NB4 (cell line): ENCODE results near the gene ZNF444.
"Not testable (repeated sequence)": the region's sequence is repeated elsewhere in the genome, so short reads cannot be mapped to it uniquely, and the experiment has no call there.

ENCODE experiments used
- DNase-seq: peaks from one replicate; pipeline ENCODE4 v3.0.0; 2010; ENCODE audit warnings: low read depth
- H3K4me3 ChIP-seq: one replicate; pipeline ENCODE4 v1.5.1; 2011; ENCODE audit warnings: mild to moderate bottlenecking, low read depth, low read length, moderate library complexity
- MYC ChIP-seq: IDR thresholded peaks from 2 replicates; pipeline ENCODE4 v1.6.1; 2011; ENCODE audit warnings: low read depth, low read length
- POLR2A ChIP-seq: IDR thresholded peaks from 2 replicates; pipeline ENCODE4 v1.6.1; 2011; ENCODE audit warnings: mild to moderate bottlenecking; ENCODE audit not compliant: insufficient read length; ENCODE audit errors: extremely low read depth
- TF ChIP-seq, protein P1 (sequence below): IDR thresholded peaks from 2 replicates; pipeline ENCODE4 v1.6.1; 2011; ENCODE audit warnings: low read depth, low read length
- TF ChIP-seq, protein P2 (sequence below): IDR thresholded peaks from one replicate; pipeline ENCODE4 v1.5.1; 2012; ENCODE audit warnings: low read depth, low read length

ZNF444 gene

DNA sequence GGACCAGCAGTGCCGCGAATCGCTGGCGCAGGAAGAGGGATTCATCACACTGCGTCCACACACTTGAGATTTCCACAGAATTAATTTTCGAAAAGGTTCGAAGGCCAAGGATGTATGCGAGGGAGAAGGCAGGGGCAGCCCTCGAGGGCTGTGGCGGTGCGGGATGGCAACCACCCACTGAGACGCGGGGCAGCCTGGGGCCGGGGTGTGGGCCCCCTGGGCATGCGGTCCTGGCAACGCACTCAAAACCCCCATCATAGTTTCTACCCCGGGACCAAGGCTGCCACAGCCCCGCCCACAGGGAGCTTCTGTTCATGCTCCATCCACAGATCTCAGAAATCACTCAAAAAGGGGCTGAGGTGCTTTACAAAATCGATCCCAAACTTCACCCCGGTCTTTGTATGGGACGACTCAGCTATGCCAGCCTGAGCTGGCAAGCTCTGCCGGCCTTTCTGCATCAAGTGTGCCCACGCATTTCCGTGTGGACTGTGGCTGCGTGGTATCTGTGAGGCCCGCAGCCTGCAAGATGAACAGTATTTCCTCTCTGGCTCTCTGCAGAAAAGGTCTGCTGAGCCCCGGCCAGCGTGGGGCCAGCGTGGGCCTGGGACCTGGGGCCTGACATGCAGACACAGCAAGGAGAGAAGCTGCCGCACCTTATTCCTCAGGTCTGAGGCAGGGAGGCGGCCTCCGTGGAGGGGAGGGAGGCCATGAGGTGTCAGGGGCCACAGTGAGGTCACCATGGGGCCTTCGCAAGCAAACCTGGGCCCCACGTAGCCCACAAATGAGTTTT is 39.1 kb upstream of the ZNF444 start:
- no peak for DNase-seq
- H3K4me3 ChIP-seq: no peak overlapping the region
- no peak for TF ChIP-seq MYC
- TF ChIP-seq, protein P1, sequence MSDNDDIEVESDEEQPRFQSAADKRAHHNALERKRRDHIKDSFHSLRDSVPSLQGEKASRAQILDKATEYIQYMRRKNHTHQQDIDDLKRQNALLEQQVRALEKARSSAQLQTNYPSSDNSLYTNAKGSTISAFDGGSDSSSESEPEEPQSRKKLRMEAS: no peak
- TF ChIP-seq, protein P2, sequence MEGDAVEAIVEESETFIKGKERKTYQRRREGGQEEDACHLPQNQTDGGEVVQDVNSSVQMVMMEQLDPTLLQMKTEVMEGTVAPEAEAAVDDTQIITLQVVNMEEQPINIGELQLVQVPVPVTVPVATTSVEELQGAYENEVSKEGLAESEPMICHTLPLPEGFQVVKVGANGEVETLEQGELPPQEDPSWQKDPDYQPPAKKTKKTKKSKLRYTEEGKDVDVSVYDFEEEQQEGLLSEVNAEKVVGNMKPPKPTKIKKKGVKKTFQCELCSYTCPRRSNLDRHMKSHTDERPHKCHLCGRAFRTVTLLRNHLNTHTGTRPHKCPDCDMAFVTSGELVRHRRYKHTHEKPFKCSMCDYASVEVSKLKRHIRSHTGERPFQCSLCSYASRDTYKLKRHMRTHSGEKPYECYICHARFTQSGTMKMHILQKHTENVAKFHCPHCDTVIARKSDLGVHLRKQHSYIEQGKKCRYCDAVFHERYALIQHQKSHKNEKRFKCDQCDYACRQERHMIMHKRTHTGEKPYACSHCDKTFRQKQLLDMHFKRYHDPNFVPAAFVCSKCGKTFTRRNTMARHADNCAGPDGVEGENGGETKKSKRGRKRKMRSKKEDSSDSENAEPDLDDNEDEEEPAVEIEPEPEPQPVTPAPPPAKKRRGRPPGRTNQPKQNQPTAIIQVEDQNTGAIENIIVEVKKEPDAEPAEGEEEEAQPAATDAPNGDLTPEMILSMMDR: no peak
- no peak for TF ChIP-seq POLR2A

DNA sequence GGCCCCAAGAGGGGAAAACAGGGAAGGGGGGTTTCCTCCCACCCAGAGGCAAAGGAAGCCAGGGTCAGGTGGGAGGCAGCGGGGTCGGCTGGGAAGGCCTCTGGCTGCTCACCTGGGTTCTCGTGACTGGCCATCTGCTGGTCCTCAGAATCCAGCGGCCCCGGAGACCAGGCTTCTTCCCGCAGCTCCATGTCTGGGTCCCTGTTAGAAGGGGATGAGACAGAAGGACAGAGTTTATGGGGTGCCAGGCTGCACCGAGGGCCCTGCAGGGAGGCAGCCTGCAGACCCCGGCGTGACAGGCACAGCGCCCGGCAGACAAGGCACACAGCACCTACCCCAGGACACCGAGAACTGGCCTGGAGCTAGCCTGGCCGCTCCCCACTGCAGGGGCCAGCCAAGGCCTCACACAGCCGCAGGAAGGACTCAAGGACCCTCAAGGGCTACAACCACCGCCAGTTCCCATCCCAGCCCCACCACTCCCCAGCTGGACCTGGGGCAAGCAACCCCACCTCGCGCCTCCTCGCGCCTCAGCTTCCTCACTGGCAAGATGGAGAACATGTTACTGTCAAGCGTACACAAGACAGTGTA is 38.0 kb upstream of the ZNF444 start:
- DNase-seq: no peak
- TF ChIP-seq MYC (no peak), POLR2A (no peak)
- TF ChIP-seq, protein P2: no peak
- TF ChIP-seq, protein P1: no peak
- no peak overlapping the region for H3K4me3 ChIP-seq

DNA sequence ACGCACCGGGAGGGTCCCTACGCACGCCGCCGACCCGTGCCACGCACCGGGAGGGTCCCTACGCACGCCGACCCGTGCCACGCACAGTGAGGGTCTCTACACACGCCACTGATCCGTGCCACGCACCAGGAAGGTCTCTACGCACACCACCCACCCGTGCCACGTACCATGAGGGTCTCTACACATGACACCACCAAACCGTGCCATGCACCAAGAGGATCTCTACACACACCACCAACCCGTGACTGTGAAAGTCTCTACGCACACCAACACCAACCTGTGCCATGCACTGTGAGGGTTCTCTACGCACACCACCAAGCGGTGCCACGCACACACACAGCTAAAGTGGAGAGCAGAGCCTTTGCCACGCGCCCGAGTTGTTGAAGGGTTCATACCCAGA is 36.7 kb upstream of the ZNF444 start:
- no peak overlapping the region for H3K4me3 ChIP-seq
- DNase-seq: no peak
- TF ChIP-seq POLR2A (no peak), MYC (no peak)
- TF ChIP-seq, protein P2: no peak
- TF ChIP-seq, protein P1: no peak

DNA sequence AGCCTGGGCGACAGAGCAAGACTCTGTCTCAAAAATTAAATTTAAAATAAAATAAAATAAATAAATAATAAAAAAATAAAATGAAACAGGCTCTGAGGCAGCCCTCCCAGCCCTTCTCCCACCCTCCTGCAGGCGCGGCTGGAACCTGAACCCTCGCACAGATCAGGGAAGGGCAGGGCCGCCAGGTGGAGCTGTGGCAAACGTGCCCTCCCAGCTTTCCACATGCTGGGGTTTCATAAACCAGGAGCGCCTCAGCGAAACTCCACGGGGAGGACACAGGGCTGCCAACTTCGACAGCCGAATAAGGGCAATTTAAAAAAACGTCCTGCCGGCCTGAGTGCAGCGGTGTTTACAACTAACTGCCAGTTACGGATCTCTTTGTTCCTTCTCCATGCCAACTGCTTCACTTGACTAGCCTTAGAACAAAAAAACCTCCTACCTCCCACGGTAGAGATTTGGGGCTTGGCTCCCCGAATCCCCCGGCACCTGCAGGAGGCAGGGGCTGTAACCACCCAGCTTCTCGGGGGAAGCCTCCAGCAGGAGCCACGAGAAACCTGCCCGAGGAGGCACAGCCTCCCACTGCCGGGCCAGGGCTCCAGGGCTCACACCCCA is 35.9 kb upstream of the ZNF444 start:
- no peak overlapping the region for H3K4me3 ChIP-seq
- TF ChIP-seq, protein P1: peak; percentile 14; the same call in 1 of the 2 replicates
- TF ChIP-seq, protein P2: peak; percentile 23
- no peak for TF ChIP-seq POLR2A
- 0 out of 2 replicates have a peak, but pooled peaks have one; percentile 7 for TF ChIP-seq MYC
- no peak for DNase-seq

DNA sequence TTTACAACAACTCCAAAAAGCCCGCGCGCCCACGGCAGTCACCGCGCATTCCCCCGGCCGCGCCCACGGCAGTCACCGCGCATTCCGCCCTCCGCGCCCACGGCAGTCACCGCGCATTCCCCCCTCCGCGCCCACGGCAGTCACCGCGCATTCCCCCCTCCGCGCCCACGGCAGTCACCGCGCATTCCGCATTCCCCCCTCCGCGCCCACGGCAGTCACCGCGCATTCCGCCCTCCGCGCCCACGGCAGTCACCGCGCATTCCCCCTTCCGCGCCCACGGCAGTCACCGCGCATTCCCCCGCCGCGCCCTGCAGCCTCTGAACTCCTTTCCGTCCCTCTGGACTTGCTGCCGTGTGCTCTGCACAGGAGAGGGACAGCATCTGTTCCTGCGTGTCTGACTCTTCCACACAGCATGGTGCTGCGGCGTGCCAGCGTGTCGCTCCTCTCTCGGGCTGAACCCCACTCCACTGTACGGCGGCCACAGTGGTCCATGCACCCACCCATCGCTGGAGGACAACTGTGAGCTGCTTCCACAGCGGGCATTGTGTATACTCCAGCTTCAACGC is 35.2 kb upstream of the ZNF444 start:
- not testable (repeated sequence) for H3K4me3 ChIP-seq

DNA sequence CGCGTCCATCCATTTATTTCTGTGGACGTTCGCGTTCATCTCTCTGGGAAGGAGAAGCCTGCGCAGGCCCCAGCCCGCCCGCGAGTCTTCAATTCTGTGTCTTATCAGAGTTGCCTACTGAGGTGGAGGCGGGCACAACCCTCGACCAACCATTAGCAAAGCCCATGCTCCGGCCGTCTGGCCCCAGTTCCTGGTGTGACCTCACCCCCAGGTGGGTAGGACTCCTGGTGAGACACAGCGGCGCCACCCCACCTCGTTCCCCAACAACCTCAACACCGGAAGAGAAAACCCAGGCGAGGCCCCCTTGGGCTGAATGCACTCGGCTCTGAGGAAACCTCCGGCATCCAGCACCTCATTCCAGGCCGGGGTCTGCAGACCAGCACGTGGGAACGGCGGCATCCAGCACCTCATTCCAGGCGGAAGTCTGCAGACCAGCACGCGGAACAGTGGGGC is 34.7 kb upstream of the ZNF444 start:
- H3K4me3 ChIP-seq: no peak overlapping the region
- no peak for DNase-seq
- TF ChIP-seq, protein P2: no peak
- TF ChIP-seq POLR2A: no peak
- TF ChIP-seq, protein P1: no peak
- no peak for TF ChIP-seq MYC

More for the DNA sequence above, 35.2 kb upstream of the ZNF444 start:
- DNase-seq: not testable (repeated sequence)
